Tibial nerve (tissue), 4 donors: ENCODE data around the gene GALNT10. TPM values are rescaled to one million over a fixed set of nuclear protein-coding genes. Genes with fewer than 3 reads are reported as not detected.

Experiments used
- DNase-seq, 2 donors: peaks; one replicate each; pipeline ENCODE4 v3.0.0-alpha.2; 2019; ENCODE audit warnings: low spot score in 2 of 2
- H3K27ac ChIP-seq, 4 donors: fragments of 200-600 bp; sonication (generic) in 3 of 4; one replicate each; pipeline ENCODE4 v1.5.1; 2017 to 2019; ENCODE audit warnings: mild to moderate bottlenecking in 1 of 4
- H3K27me3 ChIP-seq, 2 donors: fragments of 200-600 bp; sonication (generic) in 1 of 2; one replicate each; pipeline versions ENCODE4 v1.5.1 to v1.6.0; 2017 to 2019
- H3K36me3 ChIP-seq, 3 donors: fragments of 200-600 bp; sonication (generic); one replicate each; pipeline ENCODE4 v1.5.1; 2018 to 2019
- H3K4me1 ChIP-seq, 4 donors: fragments of 200-600 bp; sonication (generic) in 3 of 4; one replicate each; pipeline ENCODE4 v1.5.1; 2017 to 2019
- H3K4me3 ChIP-seq, 4 donors: fragments of 200-600 bp; sonication (generic) in 3 of 4; one replicate each; pipeline ENCODE4 v1.5.1; 2017 to 2019; ENCODE audit warnings: mild to moderate bottlenecking in 1 of 4, moderate library complexity in 1 of 4
- H3K9me3 ChIP-seq, 4 donors: fragments of 200-600 bp; sonication (generic) in 3 of 4; one replicate each; pipeline ENCODE4 v1.5.1; 2017 to 2019
- EP300 ChIP-seq, 2 donors: sonication (generic); formaldehyde crosslinking; IDR thresholded peaks; one replicate each; pipeline ENCODE4 v1.6.1; 2017; ENCODE audit warnings: antibody characterized with exemption in 2 of 2, mild to moderate bottlenecking in 1 of 2
- POLR2A ChIP-seq, 2 donors: fragments of 450-650 bp; IDR thresholded peaks; one replicate each; pipeline ENCODE4 v1.6.1; 2017; ENCODE audit warnings: antibody characterized with exemption in 2 of 2, mild to moderate bottlenecking in 2 of 2, moderate library complexity in 2 of 2
- WGBS, 2 donors: methylation state at CpG; one replicate each; pipeline ENCODE4 v1.1.5; 2018; 5-methylcytosine and 5-hydroxymethylcytosine counted together
- total RNA-seq, 4 donors: library from RNA; depleted of rRNA; stranded (reverse); fragments of >200 nt; gene quantifications; one replicate each; pipeline ENCODE4 v1.1.0, GENCODE V29; 2016
- TF ChIP-seq, protein P1 (sequence below), 5 experiments: fragments of 200-600 bp in 3 of 5; fragments of 450-650 bp in 2 of 5; sonication (generic) in 3 of 5; IDR thresholded peaks; one replicate each; pipeline ENCODE4 v1.5.1; 2016 to 2019; ENCODE audit warnings: antibody characterized with exemption in 5 of 5, mild to moderate bottlenecking in 3 of 5, moderate library complexity in 2 of 5

The GALNT10 gene
- total RNA-seq, 4 donors from 2014 or later: 24.1 to 41.2 (median 26.7) TPM

DNA sequence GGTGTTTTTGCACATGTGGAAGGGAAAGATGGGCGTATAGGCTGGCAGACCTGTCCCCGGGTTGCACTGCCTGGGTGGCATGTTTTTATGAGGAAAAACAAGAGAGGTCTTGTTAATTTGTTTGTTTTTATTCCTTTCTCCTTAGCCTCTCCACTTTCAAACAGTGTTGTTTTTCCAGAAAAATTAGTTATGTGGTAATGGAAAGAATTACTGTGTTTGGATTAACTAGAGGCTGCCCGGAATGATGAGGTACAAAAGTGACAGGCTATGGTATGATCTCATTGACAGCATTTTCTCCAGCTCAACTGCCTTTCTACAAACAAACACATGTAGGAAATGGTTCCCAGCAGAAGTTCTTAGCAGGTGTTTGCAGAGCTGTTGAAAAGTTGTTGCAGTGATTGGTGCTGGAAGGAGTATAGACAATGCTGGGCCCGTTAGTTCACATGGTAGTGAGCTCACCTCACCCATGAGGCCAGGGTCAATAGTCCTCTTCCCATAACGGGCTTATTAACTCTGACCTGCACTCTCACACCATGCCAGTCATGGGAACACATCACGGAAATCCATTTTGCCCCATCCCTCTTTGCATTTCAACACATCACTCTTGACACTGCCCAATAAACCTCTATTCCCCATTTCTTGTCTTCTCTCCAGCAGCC, 144.0 kb downstream of the GALNT10 start:
- TF ChIP-seq, protein P1, sequence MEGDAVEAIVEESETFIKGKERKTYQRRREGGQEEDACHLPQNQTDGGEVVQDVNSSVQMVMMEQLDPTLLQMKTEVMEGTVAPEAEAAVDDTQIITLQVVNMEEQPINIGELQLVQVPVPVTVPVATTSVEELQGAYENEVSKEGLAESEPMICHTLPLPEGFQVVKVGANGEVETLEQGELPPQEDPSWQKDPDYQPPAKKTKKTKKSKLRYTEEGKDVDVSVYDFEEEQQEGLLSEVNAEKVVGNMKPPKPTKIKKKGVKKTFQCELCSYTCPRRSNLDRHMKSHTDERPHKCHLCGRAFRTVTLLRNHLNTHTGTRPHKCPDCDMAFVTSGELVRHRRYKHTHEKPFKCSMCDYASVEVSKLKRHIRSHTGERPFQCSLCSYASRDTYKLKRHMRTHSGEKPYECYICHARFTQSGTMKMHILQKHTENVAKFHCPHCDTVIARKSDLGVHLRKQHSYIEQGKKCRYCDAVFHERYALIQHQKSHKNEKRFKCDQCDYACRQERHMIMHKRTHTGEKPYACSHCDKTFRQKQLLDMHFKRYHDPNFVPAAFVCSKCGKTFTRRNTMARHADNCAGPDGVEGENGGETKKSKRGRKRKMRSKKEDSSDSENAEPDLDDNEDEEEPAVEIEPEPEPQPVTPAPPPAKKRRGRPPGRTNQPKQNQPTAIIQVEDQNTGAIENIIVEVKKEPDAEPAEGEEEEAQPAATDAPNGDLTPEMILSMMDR (IDR thresholded peaks at IDR 0.05): no peak
- no peak for TF ChIP-seq EP300 (IDR thresholded peaks at IDR 0.05)
- no peak for TF ChIP-seq POLR2A (IDR thresholded peaks at IDR 0.05)
- DNase-seq: no peak
- H3K27me3 ChIP-seq: no peaks in the 10 kb centered on the region
- H3K36me3 ChIP-seq: peaks cover 0 to 52% (median 0%) of the 10 kb centered on the region in 3 donors
- peak overlapping the region in 1 of 4 donors; percentile 22 for H3K27ac ChIP-seq
- WGBS, 2 donors: 48 to 54% methylated on average over 6 of the region's 6 CpGs
- H3K4me3 ChIP-seq: no peak overlapping the region
- H3K4me1 ChIP-seq: peaks cover 0 to 15% (median 4%) of the 10 kb centered on the region in 4 donors
- H3K9me3 ChIP-seq: no peaks in the 10 kb centered on the region

DNA sequence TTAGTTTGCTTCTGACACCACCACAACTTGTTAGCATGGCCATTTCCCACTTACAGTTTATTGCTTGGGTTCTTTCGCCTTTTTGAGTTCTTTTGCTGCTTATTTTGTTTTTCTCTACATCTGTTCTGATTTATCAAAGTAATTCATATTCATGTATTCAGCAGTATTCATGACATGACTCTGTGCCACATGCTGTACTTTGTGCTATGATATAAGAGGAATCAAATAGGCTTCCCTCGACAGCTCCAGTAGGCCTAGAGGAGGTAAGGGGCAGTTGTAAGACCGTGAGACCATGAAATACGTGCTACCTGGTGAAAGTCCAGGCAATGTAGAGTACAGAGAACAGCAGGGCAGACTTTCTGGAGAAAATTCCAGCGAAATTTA, 144.5 kb downstream of the GALNT10 start:
- no peak overlapping the region for H3K4me3 ChIP-seq
- no peak for DNase-seq
- H3K27ac ChIP-seq: peak overlapping the region in 1 of 4 donors; percentile 22
- TF ChIP-seq POLR2A (IDR thresholded peaks at IDR 0.05) (no peak), EP300 (IDR thresholded peaks at IDR 0.05) (no peak)
- TF ChIP-seq, protein P1 (IDR thresholded peaks at IDR 0.05): no peak
- H3K27me3 ChIP-seq: no peaks in the 10 kb centered on the region
- WGBS, 2 donors: 78 to 84% methylated on average over 5 of the region's 5 CpGs
- H3K9me3 ChIP-seq: no peaks in the 10 kb centered on the region
- peaks cover 0 to 15% (median 4%) of the 10 kb centered on the region in 4 donors for H3K4me1 ChIP-seq
- peaks cover 0 to 50% (median 0%) of the 10 kb centered on the region in 3 donors for H3K36me3 ChIP-seq

DNA sequence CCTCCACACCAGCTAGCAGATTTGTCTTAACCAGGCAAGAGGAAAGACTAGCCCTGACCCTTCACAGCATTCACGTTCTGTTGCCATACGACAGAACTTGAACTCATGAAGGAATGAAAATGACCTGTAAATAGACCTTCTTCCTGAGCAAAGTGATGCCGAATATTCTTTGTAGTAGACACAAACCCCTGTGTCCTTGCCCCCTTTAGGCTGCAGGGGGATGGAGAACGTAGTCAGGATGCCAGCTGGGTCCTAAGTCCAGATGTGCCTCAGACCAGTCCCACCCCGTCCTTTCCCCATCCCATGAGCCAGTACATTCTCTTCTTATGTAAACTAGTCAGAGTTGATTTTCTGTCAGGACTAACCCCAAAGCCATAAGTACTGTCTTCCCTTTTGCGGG, 151.1 kb downstream of the GALNT10 start:
- no peaks in the 10 kb centered on the region for H3K4me1 ChIP-seq
- DNase-seq: no peak
- peaks cover 0 to 20% (median 0%) of the 10 kb centered on the region in 3 donors for H3K36me3 ChIP-seq
- H3K9me3 ChIP-seq: no peaks in the 10 kb centered on the region
- H3K4me3 ChIP-seq: no peak overlapping the region
- 87 to 90% methylated on average over 6 of the region's 6 CpGs for WGBS, 2 donors
- TF ChIP-seq EP300 (IDR thresholded peaks at IDR 0.05) (no peak), POLR2A (IDR thresholded peaks at IDR 0.05) (no peak)
- TF ChIP-seq, protein P1 (IDR thresholded peaks at IDR 0.05): no peak
- no peak overlapping the region for H3K27ac ChIP-seq
- H3K27me3 ChIP-seq: no peaks in the 10 kb centered on the region

DNA sequence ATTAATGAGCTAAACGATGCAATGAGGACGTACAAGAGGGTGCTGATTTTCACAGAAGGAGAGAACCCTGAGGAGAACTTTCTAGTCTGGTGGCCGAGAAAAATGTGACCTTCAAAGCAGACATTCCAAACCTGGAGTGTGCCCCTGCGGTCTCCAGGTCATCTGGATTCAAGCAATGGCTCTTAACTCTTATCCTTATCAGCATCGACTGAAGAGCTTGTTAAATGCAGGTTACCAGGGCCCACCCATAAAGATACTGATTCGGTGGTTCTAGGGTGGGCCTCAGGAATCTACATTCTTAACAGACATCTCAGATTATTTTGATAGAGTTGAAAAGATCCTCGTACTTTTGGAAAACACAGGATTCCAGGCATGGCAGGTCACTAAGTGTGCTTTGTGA, 151.7 kb downstream of the GALNT10 start:
- Histone ChIP-seq H3K27ac (no peak overlapping the region), H3K4me3 (no peak overlapping the region), H3K4me1 (no peaks in the 10 kb centered on the region), H3K27me3 (no peaks in the 10 kb centered on the region), H3K36me3 (peaks cover 0 to 15% (median 0%) of the 10 kb centered on the region in 3 donors), H3K9me3 (no peaks in the 10 kb centered on the region)
- TF ChIP-seq EP300 (IDR thresholded peaks at IDR 0.05) (no peak), POLR2A (IDR thresholded peaks at IDR 0.05) (no peak)
- TF ChIP-seq, protein P1 (IDR thresholded peaks at IDR 0.05): no peak
- no peak for DNase-seq
- 80 to 89% methylated on average over 7 of the region's 7 CpGs for WGBS, 2 donors

DNA sequence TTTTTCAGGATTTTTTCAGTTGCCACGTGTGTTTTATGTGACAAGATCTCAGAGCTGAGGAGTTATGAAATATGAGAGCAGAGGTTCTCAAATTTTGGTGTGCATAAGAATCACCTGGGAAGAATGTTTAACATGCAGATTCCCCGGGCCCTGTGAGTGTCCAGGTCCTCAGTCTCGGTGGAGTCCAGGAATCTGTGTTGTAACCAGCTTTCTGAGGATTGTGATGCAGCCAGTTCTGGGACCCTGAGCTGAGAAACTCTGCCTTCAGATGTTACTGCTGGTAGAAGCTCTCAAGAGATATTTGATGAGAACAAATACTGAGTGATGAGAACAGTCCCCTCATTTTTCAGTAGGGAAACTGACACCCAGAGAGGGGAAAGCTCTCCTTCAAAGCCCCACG, 152.4 kb downstream of the GALNT10 start:
- H3K27me3 ChIP-seq: no peaks in the 10 kb centered on the region
- no peak for TF ChIP-seq EP300 (IDR thresholded peaks at IDR 0.05)
- TF ChIP-seq POLR2A (IDR thresholded peaks at IDR 0.05): no peak
- TF ChIP-seq, protein P1 (IDR thresholded peaks at IDR 0.05): no peak
- WGBS, 2 donors: 73 to 74% methylated on average over 4 of the region's 4 CpGs
- no peaks in the 10 kb centered on the region for H3K9me3 ChIP-seq
- no peak overlapping the region for H3K4me3 ChIP-seq
- DNase-seq: no peak
- H3K27ac ChIP-seq: no peak overlapping the region
- peaks cover 0 to 9% (median 0%) of the 10 kb centered on the region in 3 donors for H3K36me3 ChIP-seq
- no peaks in the 10 kb centered on the region for H3K4me1 ChIP-seq
